Ovary (tissue), 3 donors: ENCODE data around the gene SLIT3.

Experiments
- EP300 ChIP-seq: sonication (generic); formaldehyde crosslinking; IDR thresholded peaks from one replicate; pipeline ENCODE4 v1.6.1; 2017; ENCODE audit warnings: antibody characterized with exemption
- POLR2A ChIP-seq: fragments of 450-650 bp; IDR thresholded peaks from one replicate; pipeline ENCODE4 v1.6.1; 2017; ENCODE audit warnings: antibody characterized with exemption, mild to moderate bottlenecking, moderate library complexity
- TF ChIP-seq, protein P1 (sequence below), 3 donors: fragments of 450-650 bp in 2 of 3; fragments of 200-600 bp in 1 of 3; IDR thresholded peaks; one replicate each; pipeline versions ENCODE4 v1.5.1 to v1.8.0; 2016 to 2022; ENCODE audit warnings: antibody characterized with exemption in 3 of 3, mild to moderate bottlenecking in 1 of 3
- donor health status: DM: no; HTN: no; CAD: no.

DNA sequence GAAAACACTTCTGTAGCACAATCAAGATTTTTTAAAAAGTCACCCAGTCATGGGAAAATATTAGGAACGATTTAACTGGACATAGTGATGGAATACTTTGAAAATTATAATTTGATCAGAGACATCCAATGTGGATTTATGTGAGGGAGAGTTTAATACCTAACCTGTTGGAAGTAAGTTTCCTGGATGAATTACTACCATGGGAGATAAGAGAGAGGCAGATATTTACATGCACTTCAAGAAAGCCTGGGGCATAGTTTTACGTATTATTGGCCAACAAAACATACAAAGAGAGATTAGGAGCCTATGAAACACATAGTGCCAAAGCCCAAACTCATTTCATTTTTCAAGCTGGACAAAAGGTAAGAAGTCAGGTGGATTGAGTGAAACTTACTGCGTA, 336.8 kb downstream of the SLIT3 start:
- TF ChIP-seq, protein P1, sequence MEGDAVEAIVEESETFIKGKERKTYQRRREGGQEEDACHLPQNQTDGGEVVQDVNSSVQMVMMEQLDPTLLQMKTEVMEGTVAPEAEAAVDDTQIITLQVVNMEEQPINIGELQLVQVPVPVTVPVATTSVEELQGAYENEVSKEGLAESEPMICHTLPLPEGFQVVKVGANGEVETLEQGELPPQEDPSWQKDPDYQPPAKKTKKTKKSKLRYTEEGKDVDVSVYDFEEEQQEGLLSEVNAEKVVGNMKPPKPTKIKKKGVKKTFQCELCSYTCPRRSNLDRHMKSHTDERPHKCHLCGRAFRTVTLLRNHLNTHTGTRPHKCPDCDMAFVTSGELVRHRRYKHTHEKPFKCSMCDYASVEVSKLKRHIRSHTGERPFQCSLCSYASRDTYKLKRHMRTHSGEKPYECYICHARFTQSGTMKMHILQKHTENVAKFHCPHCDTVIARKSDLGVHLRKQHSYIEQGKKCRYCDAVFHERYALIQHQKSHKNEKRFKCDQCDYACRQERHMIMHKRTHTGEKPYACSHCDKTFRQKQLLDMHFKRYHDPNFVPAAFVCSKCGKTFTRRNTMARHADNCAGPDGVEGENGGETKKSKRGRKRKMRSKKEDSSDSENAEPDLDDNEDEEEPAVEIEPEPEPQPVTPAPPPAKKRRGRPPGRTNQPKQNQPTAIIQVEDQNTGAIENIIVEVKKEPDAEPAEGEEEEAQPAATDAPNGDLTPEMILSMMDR (IDR thresholded peaks at IDR 0.05) = no peak
- TF ChIP-seq EP300 = no peak
- TF ChIP-seq POLR2A = no peak
